Measurements from ENCODE around the gene NR1D2. TPM values are rescaled to one million over a fixed set of nuclear protein-coding genes. Genes with fewer than 3 reads are reported as not detected.

Gene NR1D2
- total RNA-seq, 1 experiment from 2014 or later, result 24.0 TPM

- no peak for TF ChIP-seq CTCF (conservative IDR thresholded peaks at IDR 0.05)
- no peak overlapping the region for H3K9ac ChIP-seq (ENCODE audit: extremely low read depth, insufficient read length, low read length)
- no peaks in the 10 kb centered on the region for H3K4me1 ChIP-seq (ENCODE audit: insufficient read depth, low read length)
- H3K36me3 Mint-ChIP-seq (ENCODE audit: insufficient read depth in 1 of 3, low read depth in 3 of 3), result peaks cover 17 to 74% (median 72%) of the 10 kb centered on the region in 3 experiments; a peak in 6 of 7 replicates
- H2BK12ac ChIP-seq (ENCODE audit: insufficient read length, low read depth, low read length), result no peak overlapping the region
- H4K5ac ChIP-seq (ENCODE audit: insufficient read length, low read depth, low read length), result no peak overlapping the region
- H2BK5ac ChIP-seq (ENCODE audit: insufficient read length, low read length), result no peak overlapping the region
- no peaks in the 10 kb centered on the region; a peak in 1 of 4 replicates for H3K4me1 Mint-ChIP-seq
- no peak overlapping the region for H3K27ac ChIP-seq (ENCODE audit: insufficient read length, low read depth, low read length)
- H3K23ac ChIP-seq (ENCODE audit: insufficient read length, low read depth, low read length), result no peak overlapping the region
- no peak for DNase-seq
- no peak overlapping the region for H4K8ac ChIP-seq (replicated peaks; ENCODE audit: insufficient read length, low read depth, low read length)
- H3K79me2 ChIP-seq (ENCODE audit: insufficient read depth, low read length), result no peaks in the 10 kb centered on the region
- no peak overlapping the region for H3K4me3 Mint-ChIP-seq
- no peak overlapping the region for H2BK20ac ChIP-seq (ENCODE audit: low read depth, low read length, poor library complexity, severe bottlenecking)
- no peak overlapping the region for H2BK120ac ChIP-seq (ENCODE audit: low read depth, low read length, poor library complexity, severe bottlenecking)
- H3K9me3 ChIP-seq (ENCODE audit: control insufficient read depth, low read depth, low read length), result no peaks in the 10 kb centered on the region
- H3K23me2 ChIP-seq (ENCODE audit: insufficient read length, low read depth, low read length, poor library complexity, severe bottlenecking), result no peaks in the 10 kb centered on the region
- no peak overlapping the region for H2BK15ac ChIP-seq (ENCODE audit: low read depth, low read length)
- H3K27ac Mint-ChIP-seq, result no peak overlapping the region
- no peaks in the 10 kb centered on the region for H3K9me3 Mint-ChIP-seq
- no CpG with 5 or more reads among the region's 1 CpG for WGBS (ENCODE audit: extremely low coverage, insufficient read length, low lambda C conversion rate)
- H3K18ac ChIP-seq (ENCODE audit: insufficient read length, low read depth, low read length), result no peak overlapping the region
- H3K14ac ChIP-seq (ENCODE audit: insufficient read depth, low read length), result no peak overlapping the region
- peaks cover 2% of the 10 kb centered on the region for H3K79me1 ChIP-seq (ENCODE audit: insufficient read depth, low read depth, low read length, poor library complexity, severe bottlenecking)
- H3K4ac ChIP-seq (ENCODE audit: low read depth, low read length), result no peak overlapping the region
- H3K4me2 ChIP-seq (ENCODE audit: insufficient read depth, insufficient read length, low read length), result no peak overlapping the region
- H4K20me1 ChIP-seq (ENCODE audit: control insufficient read depth, insufficient read depth, insufficient read length), result no peaks in the 10 kb centered on the region
- H3K56ac ChIP-seq (ENCODE audit: insufficient read length, low read depth, low read length), result no peak overlapping the region
- no peak overlapping the region for H2AK5ac ChIP-seq (ENCODE audit: insufficient read length, low read length)
- no peak overlapping the region for H4K91ac ChIP-seq (ENCODE audit: insufficient read length, low read depth, low read length)
- H3T11ph ChIP-seq (ENCODE audit: low read length), result no peak overlapping the region
- H2AFZ ChIP-seq (ENCODE audit: low read length), result no peak overlapping the region
- H3K27me3 ChIP-seq (ENCODE audit: insufficient read depth, low read length), result no peaks in the 10 kb centered on the region
- no peaks in the 10 kb centered on the region for H3K27me3 Mint-ChIP-seq (ENCODE audit: low read depth)
These were observed 16.0 kb downstream of the NR1D2 start for GRCh38 chr3:23961066-23961465.
